ENCODE measurements around the gene PLA2G4E. TPM values are rescaled to one million over a fixed set of nuclear protein-coding genes. Genes with fewer than 3 reads are reported as not detected.

Gene PLA2G4E
- total RNA-seq, 1 donor from 2014 or later = not detected

DNA sequence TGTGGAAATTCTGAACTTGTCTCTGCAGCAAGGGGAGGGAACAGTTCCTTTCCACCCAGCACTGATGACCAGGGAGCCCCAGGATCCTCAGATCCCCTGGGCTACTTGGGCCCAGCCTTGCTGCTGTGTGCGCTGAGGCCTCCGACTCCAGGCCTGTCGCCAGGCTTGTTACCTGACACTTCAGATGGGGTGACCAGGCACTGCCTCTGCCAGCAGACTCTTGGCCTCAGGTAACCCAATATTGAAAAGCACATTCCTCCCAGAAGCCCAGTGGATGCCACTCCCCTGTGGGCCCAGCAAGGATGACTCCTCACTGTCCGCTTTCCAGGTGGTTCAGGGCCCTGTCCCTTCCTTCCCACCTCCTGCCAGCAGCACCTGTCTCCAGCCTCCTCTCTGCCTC is 3.5 kb upstream of the PLA2G4E start:
- DNase-seq (ENCODE audit: low spot score in 2 of 2) (no peak), FAIRE-seq (no peak)

GRCh38 chr15:42021593-42021992 is 751 bp upstream of the PLA2G4E start:
- FAIRE-seq = no peak
- DNase-seq (ENCODE audit: low spot score in 2 of 2) = no peak

DNA sequence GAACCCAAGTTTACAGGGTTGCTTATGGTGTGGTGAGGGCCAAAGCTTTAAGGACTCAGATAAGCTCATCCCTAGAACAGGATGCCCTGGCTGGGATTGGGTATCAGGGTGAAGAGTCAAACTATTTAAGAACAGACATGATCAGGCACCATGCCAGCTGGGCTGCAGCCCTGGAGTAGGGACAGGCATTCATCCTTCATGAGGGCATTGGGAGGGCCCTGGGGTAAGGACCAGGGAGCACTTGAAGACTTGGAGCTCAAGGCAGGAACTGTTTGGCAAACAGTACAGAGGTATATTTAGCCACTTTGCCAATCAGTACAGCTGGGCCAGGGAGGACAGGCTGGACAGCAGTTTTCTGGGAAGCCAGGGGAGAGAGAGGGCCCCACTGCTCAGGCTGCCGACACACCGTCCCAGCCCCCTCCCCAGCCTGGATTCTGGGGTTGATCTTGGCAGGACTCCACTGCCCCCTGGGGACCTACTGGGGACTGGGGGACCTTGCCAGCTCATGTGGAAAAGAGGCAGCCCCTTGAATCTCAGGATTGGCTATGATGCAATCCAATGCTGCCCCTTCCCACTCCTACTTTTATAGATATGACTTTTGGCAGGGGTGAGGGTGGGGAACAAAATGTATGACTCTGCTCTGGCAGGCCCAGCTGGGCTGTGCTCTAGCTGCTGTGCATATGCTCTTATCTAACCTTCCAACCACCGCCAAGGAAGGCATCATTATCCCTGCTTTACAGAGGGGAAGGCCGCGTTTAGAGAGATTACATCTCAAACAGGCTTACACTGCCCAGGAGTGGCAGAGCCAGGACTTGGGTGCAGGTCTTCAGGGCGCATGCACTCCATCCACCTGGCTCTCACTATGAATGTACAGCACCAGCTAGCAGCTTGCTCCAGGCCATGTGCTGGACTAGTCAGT is 2.3 kb downstream of the PLA2G4E start:
- DNase-seq (ENCODE audit: low spot score in 2 of 2) (no peak), FAIRE-seq (no peak)

GRCh38 chr15:42016971-42017370 is 3.9 kb downstream of the PLA2G4E start:
- FAIRE-seq = no peak
- no peak for DNase-seq (ENCODE audit: low spot score in 2 of 2)

- DNase-seq (ENCODE audit: low spot score in 2 of 2) (no peak), FAIRE-seq (no peak)
These were observed 6.4 kb downstream of the PLA2G4E start for GRCh38 chr15:42014406-42014805.

DNA sequence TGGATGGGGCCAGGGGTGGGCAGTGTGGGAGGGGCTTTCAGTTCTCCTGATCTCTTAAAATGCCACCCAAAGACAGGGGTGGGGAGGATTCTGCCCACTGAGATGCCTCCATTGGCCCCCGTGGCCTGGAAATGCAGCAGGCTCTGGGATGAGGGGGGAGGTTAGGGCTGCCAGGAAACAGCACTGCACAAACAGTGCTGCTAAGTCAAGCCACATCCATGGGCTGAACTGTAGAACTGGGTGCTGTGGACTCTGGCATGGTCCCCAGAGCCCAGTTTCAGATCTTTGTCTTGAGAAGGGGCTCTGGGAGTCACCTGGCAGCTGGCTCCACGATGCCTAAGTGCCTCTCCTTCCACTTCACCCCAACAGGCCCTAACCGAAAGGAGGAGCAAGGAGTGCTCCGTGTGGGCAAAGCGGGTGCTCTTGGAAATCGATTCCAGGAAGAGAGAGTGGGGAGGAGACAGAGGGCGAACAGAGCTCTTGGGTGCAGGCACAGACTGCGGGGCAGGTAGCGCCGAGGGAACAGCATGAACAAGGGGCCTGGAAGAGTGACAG is 7.8 kb downstream of the PLA2G4E start:
- no peak for DNase-seq (ENCODE audit: low spot score in 2 of 2)
- FAIRE-seq = no peak

DNA sequence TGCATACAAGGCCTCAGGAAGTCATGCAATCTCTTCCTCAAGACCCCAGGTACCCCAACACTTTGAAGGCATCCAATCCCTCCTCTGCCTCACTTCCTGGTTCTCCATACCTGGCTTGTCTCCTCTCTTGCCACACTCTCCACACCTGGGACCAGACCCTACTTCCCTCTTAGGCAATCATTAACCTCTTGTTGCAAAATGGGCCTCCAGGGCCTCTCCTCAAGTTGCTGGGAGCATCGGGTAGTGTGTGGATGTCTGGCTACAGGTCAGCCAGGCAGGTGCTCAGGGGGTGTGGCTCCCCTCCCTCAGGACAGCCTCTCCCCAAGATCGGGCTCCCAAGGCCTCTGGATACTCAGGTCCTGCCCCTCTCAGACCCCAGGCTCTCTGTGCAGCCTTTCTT is 8.6 kb downstream of the PLA2G4E start:
- DNase-seq (ENCODE audit: low spot score in 2 of 2) (no peak), FAIRE-seq (no peak)

GRCh38 chr15:42011074-42011473 is 9.8 kb downstream of the PLA2G4E start:
- no peak for FAIRE-seq

DNA sequence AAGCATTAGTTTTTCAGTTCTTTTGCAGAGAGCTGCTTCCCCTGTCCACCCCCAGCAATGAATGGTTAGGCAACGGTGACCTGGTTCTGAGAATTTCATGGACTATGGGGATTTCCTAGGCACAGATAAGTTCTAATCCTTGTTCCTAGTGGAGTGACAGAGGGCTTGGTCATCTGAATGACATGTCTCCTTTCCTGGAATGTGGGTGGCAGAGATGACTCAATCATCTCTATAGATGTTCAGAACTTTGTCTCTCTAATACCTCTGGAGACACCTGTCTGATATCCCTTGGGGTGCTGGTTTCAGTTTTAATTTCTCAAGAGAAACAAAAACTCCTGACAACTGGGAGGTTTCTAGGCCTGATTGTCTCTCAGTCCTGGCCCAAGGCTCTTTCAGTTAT is 10.4 kb downstream of the PLA2G4E start:
- FAIRE-seq (no peak), DNase-seq (ENCODE audit: low spot score in 2 of 2) (no peak)

More at GRCh38 chr15:42011074-42011473, 9.8 kb downstream of the PLA2G4E start:
- no peak for DNase-seq (ENCODE audit: low spot score in 2 of 2)

DNA sequence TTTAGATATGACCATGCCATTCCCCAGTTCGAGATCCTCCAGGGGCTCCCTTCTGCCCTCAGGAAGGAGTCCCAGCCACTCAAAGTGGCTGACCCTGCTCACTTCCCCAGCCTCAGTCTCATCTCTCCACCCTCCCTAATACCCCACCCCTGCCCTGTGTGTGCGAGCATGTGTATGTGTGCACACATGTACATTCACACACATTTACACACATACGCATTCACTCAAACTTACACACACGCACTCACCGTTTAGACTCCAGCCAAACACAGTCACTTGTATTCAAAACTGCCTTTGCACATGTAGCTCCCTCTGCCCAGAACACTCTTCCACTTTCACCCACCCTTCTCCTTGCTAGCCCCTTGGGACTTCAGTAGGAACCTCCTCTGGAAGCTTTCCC is 11.4 kb downstream of the PLA2G4E start:
- no peak for FAIRE-seq
- no peak for DNase-seq (ENCODE audit: low spot score in 2 of 2)

DNA sequence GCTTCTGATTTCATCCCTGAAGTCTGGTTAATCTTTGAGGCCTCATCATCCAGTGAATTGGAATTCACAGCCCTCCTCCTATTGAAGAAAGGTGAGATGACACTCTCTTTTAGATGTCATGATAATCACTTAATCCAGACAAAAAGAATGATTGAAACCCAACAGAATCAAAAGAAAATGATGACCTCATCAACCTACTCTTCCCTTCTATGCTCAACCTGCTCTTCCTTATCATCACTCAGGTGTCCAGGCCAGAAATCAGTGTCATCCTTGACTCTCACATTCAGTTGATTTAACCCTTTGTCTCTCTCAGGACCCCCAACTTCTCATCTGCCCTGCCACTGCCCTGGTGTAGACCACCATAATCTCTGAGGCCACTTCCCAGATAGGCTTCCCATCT is 11.8 kb downstream of the PLA2G4E start:
- no peak for DNase-seq (ENCODE audit: low spot score in 2 of 2)

GRCh38 chr15:42007386-42007785 is 13.5 kb downstream of the PLA2G4E start:
- FAIRE-seq (no peak), DNase-seq (ENCODE audit: low spot score in 2 of 2) (no peak)

More for the DNA sequence above, 11.8 kb downstream of the PLA2G4E start:
- FAIRE-seq = no peak

GRCh38 chr15:42002333-42002732 is 18.5 kb downstream of the PLA2G4E start:
- DNase-seq (ENCODE audit: low spot score in 2 of 2) (no peak), FAIRE-seq (no peak)

- FAIRE-seq = no peak
- DNase-seq (ENCODE audit: low spot score in 2 of 2) = no peak
These were observed 19.6 kb downstream of the PLA2G4E start for GRCh38 chr15:42001236-42001635.

DNA sequence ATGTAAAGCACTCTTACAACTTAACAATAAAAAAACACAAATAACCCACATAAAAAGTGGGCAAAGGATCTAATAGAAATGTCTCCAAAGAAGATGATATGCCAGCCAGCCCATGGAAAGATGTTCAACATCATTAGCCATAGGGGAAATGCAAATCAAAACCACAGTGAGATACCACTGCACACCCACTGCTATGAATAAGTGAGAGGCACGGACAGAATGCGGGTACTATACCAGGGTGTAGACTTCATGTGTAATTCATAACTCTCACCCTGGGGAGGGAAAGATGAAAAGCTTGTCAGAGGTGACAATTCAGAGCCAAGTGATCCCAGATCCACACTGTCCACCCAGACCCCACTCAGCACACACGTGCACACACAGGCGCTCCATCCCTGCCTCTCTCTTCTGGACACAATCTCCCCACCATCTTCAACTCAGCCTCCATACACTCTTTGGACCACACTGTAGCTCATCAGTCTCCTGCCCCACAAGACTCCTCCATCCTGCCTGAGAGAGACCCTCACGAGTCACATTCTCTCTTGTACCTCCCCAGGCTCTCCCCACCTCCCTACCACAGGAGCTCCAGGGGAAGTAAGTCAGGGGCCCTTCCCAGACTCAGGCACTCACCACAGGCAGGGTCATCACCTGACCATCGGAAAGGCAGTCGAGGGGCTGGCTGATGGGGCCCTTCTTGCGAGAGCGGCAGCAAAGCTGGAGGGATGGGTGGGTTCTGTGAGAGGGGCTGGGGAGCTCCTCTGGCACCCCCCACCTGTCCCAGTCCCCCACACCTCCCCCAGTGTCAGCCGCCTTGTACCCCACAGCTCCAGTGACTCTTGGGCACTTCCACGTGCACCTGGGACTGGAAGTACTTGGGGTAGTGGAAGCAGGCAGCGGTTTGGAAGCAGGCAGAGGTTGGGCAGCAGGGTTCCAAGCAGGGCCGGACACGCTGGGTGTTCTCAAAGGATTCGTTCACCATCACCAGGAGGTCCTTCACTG is 21.3 kb downstream of the PLA2G4E start:
- no peak for DNase-seq (ENCODE audit: low spot score in 2 of 2)
- FAIRE-seq = no peak

GRCh38 chr15:41997845-41998244 is 23.0 kb downstream of the PLA2G4E start:
- DNase-seq (ENCODE audit: low spot score in 2 of 2) (no peak), FAIRE-seq (no peak)

DNA sequence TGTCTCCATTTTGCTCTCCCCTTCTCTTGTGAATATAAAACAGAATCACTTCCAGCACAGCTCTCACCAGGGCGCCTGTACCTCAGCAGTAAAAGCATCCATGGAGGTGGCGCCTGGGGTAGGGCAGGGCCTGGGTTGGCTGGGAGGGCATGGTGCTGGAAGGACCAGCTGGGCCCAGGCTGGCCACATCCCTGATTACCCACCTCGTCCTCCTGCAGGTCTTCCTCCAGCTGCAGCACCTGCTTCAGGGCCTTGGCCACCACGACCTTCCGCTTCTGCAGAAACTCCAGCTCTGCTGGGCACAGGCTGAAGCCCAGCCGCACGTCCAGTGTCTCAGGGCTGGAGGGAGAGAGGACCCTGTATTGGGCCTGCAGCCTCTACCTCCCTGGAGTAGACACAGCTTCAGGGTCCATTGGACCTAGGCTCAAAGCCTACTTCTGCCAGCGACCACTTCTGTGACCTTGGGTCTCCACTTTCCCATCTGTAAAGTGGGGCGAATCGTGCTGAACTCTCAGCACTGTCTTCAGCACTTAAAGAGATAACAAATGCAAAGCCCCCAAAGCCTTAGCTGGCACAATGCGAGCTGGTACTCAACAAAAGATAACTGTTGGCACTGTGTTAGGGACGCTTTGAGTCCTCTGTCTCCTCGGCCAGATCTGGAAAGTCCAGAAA is 23.8 kb downstream of the PLA2G4E start:
- FAIRE-seq = no peak
- DNase-seq (ENCODE audit: low spot score in 2 of 2) = no peak

DNA sequence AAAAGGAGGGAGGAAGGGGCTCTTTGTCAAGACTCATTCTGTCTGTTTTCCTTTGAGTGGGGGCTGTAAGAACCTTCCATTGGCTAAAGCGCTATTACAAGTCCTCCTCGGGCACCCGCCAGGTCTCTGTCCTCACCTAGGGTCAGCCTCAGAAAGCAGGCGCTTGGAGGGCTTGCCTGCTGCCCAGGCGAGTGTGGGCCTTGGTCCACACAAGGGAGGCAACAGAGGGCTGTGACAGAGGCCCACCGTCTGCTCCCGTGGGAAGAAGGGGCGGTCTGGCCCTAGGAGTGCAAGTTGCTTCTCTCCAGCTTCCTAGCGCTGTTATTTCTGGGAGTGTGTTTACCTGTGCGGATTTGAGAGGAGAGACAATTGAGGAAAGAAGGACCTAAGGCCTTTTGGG is 24.5 kb downstream of the PLA2G4E start:
- FAIRE-seq (no peak), DNase-seq (ENCODE audit: low spot score in 2 of 2) (no peak)

- DNase-seq (ENCODE audit: low spot score in 2 of 2) = no peak
- no peak for FAIRE-seq
These were observed 25.4 kb downstream of the PLA2G4E start for GRCh38 chr15:41995476-41995855.

DNA sequence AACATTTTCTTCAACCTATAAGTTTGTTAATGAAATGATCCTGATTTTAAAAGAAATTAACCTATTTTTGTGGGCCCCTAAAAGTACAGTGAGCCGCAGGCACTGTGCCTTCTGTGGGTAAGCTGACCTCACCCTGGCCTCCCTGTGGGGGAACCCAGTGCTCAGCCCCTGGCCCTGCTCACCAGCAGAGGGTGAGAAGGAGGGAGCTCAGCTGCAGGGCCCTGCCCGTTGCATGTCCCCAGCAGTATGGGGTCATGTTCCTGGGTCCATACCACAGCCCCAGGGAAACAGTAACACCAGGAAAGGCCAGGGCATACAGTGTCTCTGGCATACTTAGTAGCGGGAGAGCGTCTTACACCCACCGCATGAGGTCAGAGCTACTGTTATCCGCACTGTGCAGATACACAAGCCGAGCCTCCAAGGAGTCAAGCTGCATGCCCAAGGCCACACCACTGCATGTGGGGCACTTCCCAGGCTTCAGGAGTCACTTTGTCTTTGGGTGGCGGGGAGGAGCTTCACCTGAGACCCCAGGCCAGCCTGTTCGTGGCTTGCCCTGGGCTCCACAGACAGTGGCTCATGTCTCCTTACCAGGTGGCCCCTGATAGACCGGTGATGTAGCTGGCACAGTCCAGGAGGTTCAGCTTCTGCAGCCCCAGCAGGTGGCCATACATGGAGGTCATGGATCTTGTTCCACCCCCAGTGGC is 25.9 kb downstream of the PLA2G4E start:
- DNase-seq (ENCODE audit: low spot score in 2 of 2) = no peak
- no peak for FAIRE-seq
